ENCODE measurements around the gene PTPRZ1. TPM values are rescaled to one million over a fixed set of nuclear protein-coding genes. Genes with fewer than 3 reads are reported as not detected.

Gene PTPRZ1
- total and polyA plus RNA-seq, 2 of the 4 experiments (the other 2 are of a cell fraction), result not detected

GRCh38 chr7:122067077-122067476 is 194.1 kb downstream of the PTPRZ1 start:
- in situ Hi-C loops (cut with MboI; ENCODE audit: low sequenced_read_pairs), result no loop called here
- BruUV-seq (replicated peaks), result no TSS peak

More at GRCh38 chr7:122067077-122067476, 194.1 kb downstream of the PTPRZ1 start:
- no peak overlapping the region for H3K4me2 ChIP-seq (ENCODE audit: low read depth, low read length)
- no peak overlapping the region for H3K23ac ChIP-seq (ENCODE audit: low read depth, low read length)
- H3K18ac ChIP-seq (ENCODE audit: low read depth, low read length), result no peak overlapping the region
- no peaks in the 10 kb centered on the region for H3K9me1 ChIP-seq (ENCODE audit: insufficient read depth, low read length)
- no peaks in the 10 kb centered on the region for H4K20me1 ChIP-seq (ENCODE audit: insufficient read depth, low read length)
- H3K9me3 ChIP-seq (ENCODE audit: control insufficient read depth, insufficient read depth, low read length), result no peaks in the 10 kb centered on the region
- no peak overlapping the region for H3K56ac ChIP-seq (ENCODE audit: extremely low read depth, insufficient read depth, low read length)
- H2AK9ac ChIP-seq (replicated peaks; ENCODE audit: low read depth, low read length, poor library complexity), result no peak overlapping the region
- no peak overlapping the region for H3K4ac ChIP-seq (ENCODE audit: low read depth, low read length)
- no peak overlapping the region for H2BK120ac ChIP-seq (ENCODE audit: low read depth, low read length)
- WGBS, 2 experiments (ENCODE audit: extremely low coverage in 2 of 2, insufficient read length in 1 of 2), result no CpG with 5 or more reads among the region's 1 CpG
- no peak overlapping the region for H3K9ac ChIP-seq (ENCODE audit: low read depth, low read length)
- H3K4me1 ChIP-seq (ENCODE audit: control insufficient read depth, insufficient read depth, low read length), result no peaks in the 10 kb centered on the region
- H2BK5ac ChIP-seq (ENCODE audit: low read depth, low read length, poor library complexity, severe bottlenecking), result no peak overlapping the region
- ChIA-PET POLR2A (ENCODE audit: unreplicated experiment) (no interaction called here), CTCF (no interaction called here)
- DNase-seq, result no peak
- TF ChIP-seq BHLHE40 (IDR thresholded peaks at IDR 0.05; ENCODE audit: low read depth, low read length) (no peak), POLR2A (IDR thresholded peaks at IDR 0.05; ENCODE audit: low read depth, low read length) (no peak), FOS (IDR thresholded peaks at IDR 0.05; ENCODE audit: low read depth, low read length) (no peak), MAZ (IDR thresholded peaks at IDR 0.05; ENCODE audit: borderline replicate concordance, low read depth, low read length) (no peak), CEBPB (IDR thresholded peaks at IDR 0.05; ENCODE audit: low read depth, low read length) (no peak), MAFK (IDR thresholded peaks at IDR 0.05; ENCODE audit: low read depth, low read length) (no peak), MXI1 (IDR thresholded peaks at IDR 0.05; ENCODE audit: borderline replicate concordance, low read depth, low read length) (no peak), ELK1 (IDR thresholded peaks at IDR 0.05; ENCODE audit: borderline replicate concordance, low read depth, low read length) (no peak), CHD1 (IDR thresholded peaks at IDR 0.05; ENCODE audit: low read depth, low read length) (no peak), USF2 (IDR thresholded peaks at IDR 0.05; ENCODE audit: low read depth, low read length) (no peak)
- no peak overlapping the region for H3K14ac ChIP-seq (replicated peaks; ENCODE audit: low read depth, low read length)
- H2AK5ac ChIP-seq (ENCODE audit: low read depth, low read length), result no peak overlapping the region
- no peak overlapping the region for H4K8ac ChIP-seq (ENCODE audit: low read depth in 2 of 2, low read length in 2 of 2)
- H4K91ac ChIP-seq (ENCODE audit: insufficient read depth, low read depth, low read length), result no peak overlapping the region
- H3K4me3 ChIP-seq (ENCODE audit: insufficient read depth, low read depth, low read length), result no peak overlapping the region
- H4K5ac ChIP-seq (ENCODE audit: low read depth, low read length), result no peak overlapping the region
- H3K27ac ChIP-seq (ENCODE audit: insufficient read depth, low read length), result no peak overlapping the region
- ATAC-seq (ENCODE audit: low read depth), result no peak
- intact Hi-C loops (cut with micrococcal nuclease), result no loop called here
- H3K36me3 ChIP-seq (ENCODE audit: control insufficient read depth, insufficient read depth, low read length), result no peaks in the 10 kb centered on the region
- no peaks in the 10 kb centered on the region for H3K27me3 ChIP-seq (ENCODE audit: control insufficient read depth, insufficient read depth, low read length)
- dilution Hi-C loops (cut with HindIII; ENCODE audit: low sequenced_read_pairs, unreplicated experiment), result no loop called here
- H2BK15ac ChIP-seq (ENCODE audit: low read depth, low read length), result no peak overlapping the region
- H3K79me1 ChIP-seq (ENCODE audit: low read depth in 1 of 2, low read length in 2 of 2), result no peaks in the 10 kb centered on the region
- no peak overlapping the region for H2AFZ ChIP-seq (replicated peaks; ENCODE audit: low read length, poor library complexity)
- no peak overlapping the region for H2BK20ac ChIP-seq (ENCODE audit: low read depth, low read length)
